IMR-90 (cell line): Measurements from ENCODE around the gene ZDHHC6. TPM values are rescaled to one million over a fixed set of nuclear protein-coding genes. Genes with fewer than 3 reads are reported as not detected.

Experiments
- ATAC-seq: fragments of 200-7000 bp; cut with Tn5 transposase; 2 replicates; pipeline ENCODE4 v1.9.1; 2020; ENCODE audit warnings: low read depth, mild to moderate bottlenecking, moderate library complexity
- BruUV-seq: library from RNA; stranded (reverse); fragments of 400-500 nt; replicated peaks from 2 replicates; lab custom pipeline; 2021; lab: Mats Ljungman, UMichigan
- CTCF ChIA-PET: fragments of 300-600 bp; formaldehyde crosslinking; extraction: SDS; loops from one replicate; lab custom pipeline; 2021; ENCODE audit warnings: antibody characterized with exemption; lab: Yijun Ruan, JAX
- POLR2A ChIA-PET: fragments of 300-600 bp; sonication (Branson Sonifier 250); formaldehyde crosslinking; loops from one replicate; lab custom pipeline; 2022; ENCODE audit warnings: antibody characterized with exemption; ENCODE audit not compliant: unreplicated experiment; lab: Charles Lee
- DNase-seq: peaks from one replicate; pipeline ENCODE4 v3.0.0; 2013
- H2AFZ ChIP-seq: replicated peaks from 2 replicates; pipeline ENCODE3; 2013; ENCODE audit warnings: low read length, mild to moderate bottlenecking; ENCODE audit not compliant: poor library complexity
- H2AK5ac ChIP-seq: 2 replicates; pipeline ENCODE4 v1.6.1; 2013; ENCODE audit warnings: low read depth, low read length, inconsistent platforms
- H2AK9ac ChIP-seq: replicated peaks from 2 replicates; pipeline ENCODE3; 2013; ENCODE audit warnings: mild to moderate bottlenecking, low read depth, low read length, moderate library complexity; ENCODE audit not compliant: poor library complexity
- H2BK120ac ChIP-seq: 2 replicates; pipeline ENCODE4 v1.6.1; 2013; ENCODE audit warnings: low read depth, low read length, inconsistent platforms
- H2BK15ac ChIP-seq: 3 replicates; pipeline ENCODE4 v1.6.1; 2013; ENCODE audit warnings: low read depth, low read length, inconsistent platforms
- H2BK20ac ChIP-seq: 2 replicates; pipeline ENCODE4 v1.6.1; 2013; ENCODE audit warnings: low read depth, mild to moderate bottlenecking, inconsistent platforms, low read length, moderate library complexity
- H2BK5ac ChIP-seq: 2 replicates; pipeline ENCODE4 v1.6.1; 2013; ENCODE audit warnings: mild to moderate bottlenecking, low read depth, low read length, inconsistent platforms; ENCODE audit not compliant: poor library complexity, severe bottlenecking
- H3K14ac ChIP-seq: replicated peaks from 2 replicates; pipeline ENCODE4 v1.6.1; 2013; ENCODE audit warnings: low read depth, low read length, inconsistent platforms
- H3K18ac ChIP-seq: 2 replicates; pipeline ENCODE4 v1.6.1; 2013; ENCODE audit warnings: low read depth, low read length, control low read depth
- H3K23ac ChIP-seq: 2 replicates; pipeline ENCODE4 v1.6.1; 2013; ENCODE audit warnings: low read depth, low read length, inconsistent platforms
- H3K27ac ChIP-seq: 2 replicates; pipeline ENCODE4 v1.5.1; 2013; ENCODE audit warnings: mild to moderate bottlenecking, control low read depth, low read length; ENCODE audit not compliant: insufficient read depth
- H3K27me3 ChIP-seq: 2 replicates; pipeline ENCODE4 v1.6.1; 2013; ENCODE audit warnings: low read length; ENCODE audit not compliant: control insufficient read depth, insufficient read depth
- H3K36me3 ChIP-seq: 2 replicates; pipeline ENCODE4 v1.6.1; 2013; ENCODE audit warnings: low read length, mixed read lengths; ENCODE audit not compliant: control insufficient read depth, insufficient read depth
- H3K4ac ChIP-seq: 2 replicates; pipeline ENCODE4 v1.6.1; 2013; ENCODE audit warnings: low read depth, low read length, inconsistent platforms
- H3K4me1 ChIP-seq: 2 replicates; pipeline ENCODE4 v1.6.1; 2013; ENCODE audit warnings: low read length, mixed read lengths; ENCODE audit not compliant: control insufficient read depth, insufficient read depth
- H3K4me2 ChIP-seq: 2 replicates; pipeline ENCODE4 v1.6.1; 2013; ENCODE audit warnings: low read depth, mild to moderate bottlenecking, control low read depth, low read length, moderate library complexity
- H3K4me3 ChIP-seq: 2 replicates; pipeline ENCODE4 v1.5.1; 2013; ENCODE audit warnings: low read depth, mild to moderate bottlenecking, control low read depth, low read length, moderate library complexity; ENCODE audit not compliant: insufficient read depth
- H3K56ac ChIP-seq: 2 replicates; pipeline ENCODE4 v1.6.1; 2013; ENCODE audit warnings: low read length, inconsistent platforms; ENCODE audit not compliant: insufficient read depth; ENCODE audit errors: extremely low read depth
- H3K79me1 ChIP-seq, 2 experiments: 2 replicates each; pipeline ENCODE4 v1.6.1; 2013; ENCODE audit warnings: low read length in 2 of 2, inconsistent platforms in 1 of 2, low read depth in 1 of 2
- H3K9ac ChIP-seq: 2 replicates; pipeline ENCODE4 v1.6.1; 2013; ENCODE audit warnings: low read depth, low read length, control low read depth
- H3K9me1 ChIP-seq: 2 replicates; pipeline ENCODE4 v1.6.1; 2013; ENCODE audit warnings: low read length, inconsistent platforms; ENCODE audit not compliant: insufficient read depth
- H3K9me3 ChIP-seq: 2 replicates; pipeline ENCODE4 v1.6.1; 2013; ENCODE audit warnings: low read length; ENCODE audit not compliant: control insufficient read depth, insufficient read depth
- H4K20me1 ChIP-seq: 2 replicates; pipeline ENCODE4 v1.6.1; 2013; ENCODE audit warnings: low read length, inconsistent platforms; ENCODE audit not compliant: insufficient read depth
- H4K5ac ChIP-seq: 2 replicates; pipeline ENCODE4 v1.6.1; 2013; ENCODE audit warnings: mild to moderate bottlenecking, low read depth, low read length, control low read depth
- H4K8ac ChIP-seq, 2 experiments: 2 replicates each; pipeline ENCODE4 v1.6.1; 2013; ENCODE audit warnings: low read depth in 2 of 2, low read length in 2 of 2, control low read depth in 1 of 2, inconsistent platforms in 1 of 2
- H4K91ac ChIP-seq: 2 replicates; pipeline ENCODE4 v1.6.1; 2013; ENCODE audit warnings: low read depth, low read length, inconsistent platforms; ENCODE audit not compliant: insufficient read depth
- BHLHE40 ChIP-seq: fragments of 150-350 bp; IDR thresholded peaks from 2 replicates; pipeline ENCODE4 v1.6.1; 2016; ENCODE audit warnings: mild to moderate bottlenecking, low read depth, low read length
- CHD1 ChIP-seq: IDR thresholded peaks from 2 replicates; pipeline ENCODE4 v1.6.1; 2012; ENCODE audit warnings: low read depth, low read length, improper control_type of control experiment
- FOS ChIP-seq: fragments of 150-350 bp; IDR thresholded peaks from 2 replicates; pipeline ENCODE4 v1.6.1; 2016; ENCODE audit warnings: low read depth, low read length
- MAZ ChIP-seq: IDR thresholded peaks from 2 replicates; pipeline ENCODE4 v1.6.1; 2012; ENCODE audit warnings: low read depth, mild to moderate bottlenecking, low read length, improper control_type of control experiment, moderate library complexity, borderline replicate concordance
- NFE2L2 ChIP-seq: fragments of 150-350 bp; IDR thresholded peaks from 2 replicates; pipeline ENCODE4 v1.6.1; 2016; ENCODE audit warnings: low read depth, mild to moderate bottlenecking, low read length
- RAD21 ChIP-seq: IDR thresholded peaks from 2 replicates; pipeline ENCODE4 v1.6.1; 2012; ENCODE audit warnings: low read length, improper control_type of control experiment
- SMC3 ChIP-seq: fragments of 150-350 bp; IDR thresholded peaks from 2 replicates; pipeline ENCODE4 v1.6.1; 2016; ENCODE audit warnings: low read depth, mild to moderate bottlenecking, antibody characterized with exemption, low read length, moderate library complexity
- WGBS, 2 experiments: methylation state at CpG; one replicate each; pipeline versions ENCODE4 v1.1.5 to v1.1.7; 2013; ENCODE audit warnings: missing lambda C conversion rate in 2 of 2; ENCODE audit not compliant: insufficient read length in 1 of 2; ENCODE audit errors: extremely low coverage in 2 of 2; 5-methylcytosine and 5-hydroxymethylcytosine counted together
- dilution Hi-C: fragments of 300-500 bp; cut with HindIII; formaldehyde crosslinking; loops from one replicate; pipeline ENCODE4 v1.14.3; 2018; ENCODE audit warnings: low sequenced_read_pairs; ENCODE audit not compliant: unreplicated experiment
- in situ Hi-C: fragments of 300-500 bp; cut with MboI; formaldehyde crosslinking; loops from 3 replicates; pipeline ENCODE4 v1.14.3; 2019; ENCODE audit warnings: low sequenced_read_pairs, inconsistent platforms, mixed read lengths
- intact Hi-C: fragments of 100-400 bp; cut with micrococcal nuclease; formaldehyde crosslinking; loops from 2 replicates; pipeline ENCODE4 v1.10.0; 2022
- polyA plus RNA-seq, 3 experiments: library from polyadenylated mRNA; depleted of rRNA; stranded (reverse); fragments of >200 nt; gene quantifications; 2 replicates each; pipeline ENCODE4 v1.2.3, GENCODE V29; 2012; ENCODE audit warnings: low replicate concordance in 1 of 3
- total RNA-seq: library from RNA; depleted of rRNA; stranded (reverse); fragments of >200 nt; gene quantifications from 2 replicates; pipeline ENCODE4 v1.2.3, GENCODE V29; 2012
- TF ChIP-seq, protein P1 (sequence below): fragments of 150-350 bp; IDR thresholded peaks from 2 replicates; pipeline ENCODE4 v1.6.1; 2016; ENCODE audit warnings: low read depth, mild to moderate bottlenecking, low read length, moderate library complexity, borderline replicate concordance
- TF ChIP-seq, protein P2 (sequence below): conservative IDR thresholded peaks from 2 replicates; pipeline ENCODE4 v1.5.1; 2012; ENCODE audit warnings: mild to moderate bottlenecking, low read depth, low read length, improper control_type of control experiment

The ZDHHC6 gene
- total and polyA plus RNA-seq, 2 of the 4 experiments (the other 2 are of a cell fraction) = 17.4 to 21.6 TPM

- no peak overlapping the region for H3K4me3 ChIP-seq
- intact Hi-C loops (no loop called here), dilution Hi-C loops (no loop called here), in situ Hi-C loops (loop anchor here (10.0 kb wide), 1 partner anchor 257 kb away; the partner anchor contains the start of gene GPAM)
- no peak for DNase-seq
- no peak overlapping the region for H2BK15ac ChIP-seq
- H2AK5ac ChIP-seq = no peak overlapping the region
- TF ChIP-seq, protein P1, sequence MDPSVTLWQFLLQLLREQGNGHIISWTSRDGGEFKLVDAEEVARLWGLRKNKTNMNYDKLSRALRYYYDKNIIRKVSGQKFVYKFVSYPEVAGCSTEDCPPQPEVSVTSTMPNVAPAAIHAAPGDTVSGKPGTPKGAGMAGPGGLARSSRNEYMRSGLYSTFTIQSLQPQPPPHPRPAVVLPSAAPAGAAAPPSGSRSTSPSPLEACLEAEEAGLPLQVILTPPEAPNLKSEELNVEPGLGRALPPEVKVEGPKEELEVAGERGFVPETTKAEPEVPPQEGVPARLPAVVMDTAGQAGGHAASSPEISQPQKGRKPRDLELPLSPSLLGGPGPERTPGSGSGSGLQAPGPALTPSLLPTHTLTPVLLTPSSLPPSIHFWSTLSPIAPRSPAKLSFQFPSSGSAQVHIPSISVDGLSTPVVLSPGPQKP = no peak
- TF ChIP-seq, protein P2, sequence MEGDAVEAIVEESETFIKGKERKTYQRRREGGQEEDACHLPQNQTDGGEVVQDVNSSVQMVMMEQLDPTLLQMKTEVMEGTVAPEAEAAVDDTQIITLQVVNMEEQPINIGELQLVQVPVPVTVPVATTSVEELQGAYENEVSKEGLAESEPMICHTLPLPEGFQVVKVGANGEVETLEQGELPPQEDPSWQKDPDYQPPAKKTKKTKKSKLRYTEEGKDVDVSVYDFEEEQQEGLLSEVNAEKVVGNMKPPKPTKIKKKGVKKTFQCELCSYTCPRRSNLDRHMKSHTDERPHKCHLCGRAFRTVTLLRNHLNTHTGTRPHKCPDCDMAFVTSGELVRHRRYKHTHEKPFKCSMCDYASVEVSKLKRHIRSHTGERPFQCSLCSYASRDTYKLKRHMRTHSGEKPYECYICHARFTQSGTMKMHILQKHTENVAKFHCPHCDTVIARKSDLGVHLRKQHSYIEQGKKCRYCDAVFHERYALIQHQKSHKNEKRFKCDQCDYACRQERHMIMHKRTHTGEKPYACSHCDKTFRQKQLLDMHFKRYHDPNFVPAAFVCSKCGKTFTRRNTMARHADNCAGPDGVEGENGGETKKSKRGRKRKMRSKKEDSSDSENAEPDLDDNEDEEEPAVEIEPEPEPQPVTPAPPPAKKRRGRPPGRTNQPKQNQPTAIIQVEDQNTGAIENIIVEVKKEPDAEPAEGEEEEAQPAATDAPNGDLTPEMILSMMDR = no peak
- TF ChIP-seq CHD1 (no peak), NFE2L2 (no peak), MAZ (no peak), FOS (no peak), SMC3 (no peak), BHLHE40 (no peak), RAD21 (no peak)
- no TSS peak for BruUV-seq
- no peak overlapping the region for H4K91ac ChIP-seq
- H3K4ac ChIP-seq = no peak overlapping the region
- CTCF ChIA-PET = no interaction called here
- H2AK9ac ChIP-seq = no peak overlapping the region
- no peak overlapping the region for H2BK20ac ChIP-seq
- no peak overlapping the region for H2AFZ ChIP-seq
- H4K20me1 ChIP-seq = no peaks in the 10 kb centered on the region
- H3K79me1 ChIP-seq = peaks cover 15 to 17% of the 10 kb centered on the region in 2 experiments
- no peaks in the 10 kb centered on the region for H3K9me1 ChIP-seq
- H2BK120ac ChIP-seq = no peak overlapping the region
- peaks cover 12% of the 10 kb centered on the region for H3K36me3 ChIP-seq
- H3K14ac ChIP-seq = no peak overlapping the region
- no peak overlapping the region for H4K5ac ChIP-seq
- POLR2A ChIA-PET = no interaction called here
- no peak overlapping the region for H3K4me2 ChIP-seq
- no peaks in the 10 kb centered on the region for H3K9me3 ChIP-seq
- H3K23ac ChIP-seq = no peak overlapping the region
- H3K9ac ChIP-seq = no peak overlapping the region
- H3K18ac ChIP-seq = no peak overlapping the region
- no CpG with 5 or more reads among the region's 3 CpGs for WGBS, 2 experiments
- ATAC-seq = no peak
- H4K8ac ChIP-seq = no peak overlapping the region
- H3K27me3 ChIP-seq = no peaks in the 10 kb centered on the region
- no peak overlapping the region for H2BK5ac ChIP-seq
- no peak overlapping the region for H3K27ac ChIP-seq
- no peaks in the 10 kb centered on the region for H3K4me1 ChIP-seq
- H3K56ac ChIP-seq = no peak overlapping the region
Measured at GRCh38 chr10:112442063-112442462, 4.7 kb downstream of the ZDHHC6 start.
